Endothelial cell of umbilical vein (primary cell): ENCODE measurements around the gene UGT1A9. TPM values are rescaled to one million over a fixed set of nuclear protein-coding genes. Genes with fewer than 3 reads are reported as not detected.

ENCODE experiments used
- BruUV-seq: library from RNA; stranded (reverse); fragments of 400-500 nt; replicated peaks from 2 replicates; lab custom pipeline; 2021; lab: Mats Ljungman, UMichigan
- CTCF ChIA-PET: fragments of 300-600, 350-600 bp; sonication (Branson Sonifier 250); formaldehyde crosslinking; loops from one replicate; lab custom pipeline; 2021; ENCODE audit warnings: antibody characterized with exemption, inconsistent platforms; lab: Charles Lee
- POLR2A ChIA-PET: fragments of 300-600, 350-600 bp; sonication (Branson Sonifier 250); formaldehyde crosslinking; loops from one replicate; lab custom pipeline; 2021; ENCODE audit warnings: antibody characterized with exemption, inconsistent platforms; lab: Charles Lee
- DNase-seq: peaks from one replicate; pipeline ENCODE4 v3.0.0-alpha.2; 2011; ENCODE audit warnings: low read depth, low spot score
- FAIRE-seq: peaks from 2 replicates; lab custom pipeline; 2011; peaks lifted over from hg19 to GRCh38; lab: Jason Lieb, UNC
- H2AFZ ChIP-seq: 2 replicates; pipeline ENCODE4 v1.6.0; 2012; ENCODE audit warnings: low read depth, low read length, control low read depth, inconsistent platforms
- H3K27ac ChIP-seq: 2 replicates; pipeline ENCODE4 v1.5.1; 2011; ENCODE audit warnings: low read depth, mild to moderate bottlenecking, control low read depth, low read length, moderate library complexity; ENCODE audit not compliant: insufficient read depth
- H3K27me3 ChIP-seq, 2 experiments: 2 replicates each; pipeline versions ENCODE4 v1.6.0 to v1.6.1; 2011; ENCODE audit warnings: low read length in 2 of 2, mixed read lengths in 1 of 2; ENCODE audit not compliant: control insufficient read depth in 2 of 2, insufficient read depth in 2 of 2
- H3K36me3 ChIP-seq, 2 experiments: 2 replicates in 1 of 2; 3 replicates in 1 of 2; pipeline ENCODE4 v1.5.1; 2011; ENCODE audit warnings: low read length in 2 of 2, mild to moderate bottlenecking in 1 of 2, moderate library complexity in 1 of 2; ENCODE audit not compliant: control insufficient read depth in 2 of 2, insufficient read depth in 2 of 2; ENCODE audit errors: extremely low read depth in 1 of 2
- H3K4me1 ChIP-seq: 3 replicates; pipeline ENCODE4 v1.5.1; 2011; ENCODE audit warnings: mild to moderate bottlenecking, low read length; ENCODE audit not compliant: control insufficient read depth, insufficient read depth; ENCODE audit errors: extremely low read depth
- H3K4me2 ChIP-seq: 2 replicates; pipeline ENCODE4 v1.6.1; 2011; ENCODE audit warnings: low read length, control low read depth, mixed read lengths; ENCODE audit not compliant: insufficient read depth
- H3K4me3 ChIP-seq, 3 experiments: fragments of 200-600 bp in 1 of 3; sonication (generic), shearing (Covaris generic) in 1 of 3; replicated peaks in 1 of 3; 2 replicates each; pipeline ENCODE4 v1.5.1; 2011 to 2016; ENCODE audit warnings: control low read depth in 3 of 3, low read length in 3 of 3, mild to moderate bottlenecking in 2 of 3, inconsistent platforms in 1 of 3, low read depth in 1 of 3, moderate library complexity in 1 of 3; ENCODE audit not compliant: insufficient read depth in 1 of 3
- H3K79me2 ChIP-seq: 2 replicates; pipeline ENCODE4 v1.6.0; 2012; ENCODE audit warnings: low read length, inconsistent platforms; ENCODE audit not compliant: control insufficient read depth, insufficient read depth
- H3K9ac ChIP-seq: replicated peaks from 2 replicates; pipeline ENCODE3; 2011; ENCODE audit warnings: low read length, control low read depth; ENCODE audit not compliant: insufficient read depth; ENCODE audit errors: extremely low read depth
- H3K9me1 ChIP-seq: replicated peaks from 3 replicates; pipeline ENCODE4 v1.6.0; 2011; ENCODE audit warnings: mild to moderate bottlenecking, low read length; ENCODE audit not compliant: control insufficient read depth, insufficient read depth; ENCODE audit errors: extremely low read depth
- H3K9me3 ChIP-seq: replicated peaks from 2 replicates; pipeline ENCODE4 v1.5.1; 2012; ENCODE audit warnings: low read length, inconsistent platforms; ENCODE audit not compliant: control insufficient read depth, insufficient read depth
- H4K20me1 ChIP-seq: replicated peaks from 2 replicates; pipeline ENCODE3; 2011; ENCODE audit warnings: mild to moderate bottlenecking, low read length; ENCODE audit not compliant: control insufficient read depth, insufficient read depth; ENCODE audit errors: extremely low read depth
- CTCF ChIP-seq, 2 donors: IDR thresholded peaks; 1 replicate in 1 of 2; 2 replicates in 1 of 2; pipeline ENCODE4 v1.5.1; 2011; ENCODE audit warnings: low read length in 2 of 2, mild to moderate bottlenecking in 2 of 2, moderate library complexity in 2 of 2, control low read depth in 1 of 2, inconsistent platforms in 1 of 2, low read depth in 1 of 2; ENCODE audit not compliant: insufficient read depth in 1 of 2; ENCODE audit errors: extremely low read depth in 1 of 2
- EZH2 ChIP-seq: IDR thresholded peaks from 2 replicates; pipeline ENCODE4 v1.6.1; 2012; ENCODE audit warnings: borderline replicate concordance, low read depth, mild to moderate bottlenecking, moderate library complexity, low read length, inconsistent platforms; ENCODE audit not compliant: severe bottlenecking
- FOS ChIP-seq: IDR thresholded peaks from 2 replicates; pipeline ENCODE4 v1.6.1; 2011; ENCODE audit warnings: mild to moderate bottlenecking, low read length, moderate library complexity, borderline replicate concordance; ENCODE audit not compliant: insufficient read depth
- GATA2 ChIP-seq: IDR thresholded peaks from 2 replicates; pipeline ENCODE4 v1.7.0; 2011; ENCODE audit warnings: low read depth, mild to moderate bottlenecking, moderate library complexity, mixed read lengths, low read length; ENCODE audit not compliant: insufficient read length, insufficient read depth
- JUN ChIP-seq: IDR thresholded peaks from 2 replicates; pipeline ENCODE4 v1.6.1; 2011; ENCODE audit warnings: borderline replicate concordance, low read depth; ENCODE audit not compliant: insufficient read length, insufficient read depth
- MAX ChIP-seq: IDR thresholded peaks from 2 replicates; pipeline ENCODE4 v1.6.1; 2011; ENCODE audit not compliant: insufficient read depth, insufficient read length
- MYC ChIP-seq: IDR thresholded peaks from one replicate; pipeline ENCODE4 v1.6.1; 2011; ENCODE audit warnings: mild to moderate bottlenecking, low read depth, low read length
- POLR2A ChIP-seq: IDR thresholded peaks from 2 replicates; pipeline ENCODE4 v1.6.1; 2012; ENCODE audit warnings: low read depth, mild to moderate bottlenecking, control low read depth, low read length
- POLR2AphosphoS5 ChIP-seq: IDR thresholded peaks from 2 replicates; pipeline ENCODE4 v1.6.1; 2012; ENCODE audit warnings: low read depth, mild to moderate bottlenecking, control low read depth, low read length, moderate library complexity; ENCODE audit not compliant: insufficient read depth
- dilution Hi-C: fragments of 300-500 bp; cut with MboI; formaldehyde crosslinking; loops from one replicate; pipeline ENCODE4 v1.15.0; 2019; ENCODE audit warnings: low sequenced_read_pairs; ENCODE audit not compliant: extremely low pct_ligation_motif_present
- intact Hi-C: fragments of 100-400 bp; cut with micrococcal nuclease; formaldehyde crosslinking; loops from one replicate; pipeline ENCODE4 v1.10.0; 2022
- polyA plus RNA-seq, 4 experiments: library from polyadenylated mRNA; depleted of rRNA in 3 of 4; stranded (reverse) in 3 of 4; unstranded in 1 of 4; fragments of >200 nt; gene quantifications; 2 replicates each; pipeline versions ENCODE4 v1.2.1 to v1.2.3, GENCODE V29; 2011 to 2012; ENCODE audit warnings: missing spikeins in 1 of 4
- total RNA-seq: library from RNA; stranded (reverse); gene quantifications from 2 replicates; pipeline ENCODE4 v1.2.3, GENCODE V29; 2021

The UGT1A9 gene
- total and polyA plus RNA-seq, 2 donors (not counting 3 experiments of a cell fraction or from before 2014, with no cell fraction given), result not detected

- Histone ChIP-seq H3K9me3 (no peaks in the 10 kb centered on the region), H4K20me1 (no peaks in the 10 kb centered on the region), H3K9ac (no peak overlapping the region), H3K4me1 (no peaks in the 10 kb centered on the region), H3K4me3 (no peak overlapping the region), H2AFZ (no peak overlapping the region), H3K4me2 (no peak overlapping the region), H3K36me3 (no peaks in the 10 kb centered on the region), H3K27me3 (peaks cover 0 to under 1% of the 10 kb centered on the region in 2 experiments), H3K79me2 (no peaks in the 10 kb centered on the region), H3K9me1 (no peaks in the 10 kb centered on the region), H3K27ac (no peak overlapping the region)
- FAIRE-seq (no peak), DNase-seq (no peak)
- ChIA-PET CTCF (interaction anchor here (1.0 kb wide), 2 partner anchors 22 to 44 kb away, joined by 3 read pairs; no protein-coding TSS in a partner anchor), POLR2A (no interaction called here)
- dilution Hi-C loops, result no loop called here
- TF ChIP-seq POLR2A (no peak), FOS (no peak), MAX (no peak), MYC (no peak), EZH2 (no peak), POLR2AphosphoS5 (no peak), JUN (no peak), CTCF (IDR thresholded peaks at IDR 0.05; ENCODE audit: extremely low read depth in 1 of 2, insufficient read depth in 1 of 2, low read depth in 1 of 2, low read length in 2 of 2) (no peak), GATA2 (no peak)
- BruUV-seq, result no TSS peak
- intact Hi-C loops, result no loop called here
Measured at GRCh38 chr2:233814056-233814835, 142.5 kb downstream of the UGT1A9 start.
